A549 (cell line): Measurements from ENCODE around the gene LRCH1. TPM values are rescaled to one million over a fixed set of nuclear protein-coding genes. Genes with fewer than 3 reads are reported as not detected.
"Not testable (repeated sequence)": the region's sequence is repeated elsewhere in the genome, so short reads cannot be mapped to it uniquely, and the experiment has no call there.

ENCODE experiments used
- ATAC-seq, 2 experiments: fragments of 200-7000 bp in 1 of 2; fragments of >200 bp in 1 of 2; cut with Nextera tagmentation in 1 of 2; cut with Tn5 transposase in 1 of 2; 3 replicates each; pipeline versions ENCODE4 v1.8.0 to v1.9.1; 2018 to 2020; ENCODE audit warnings: mild to moderate bottlenecking in 1 of 2, moderate library complexity in 1 of 2
- CTCF ChIA-PET: fragments of 300-600 bp; sonication (Branson Sonifier 250); formaldehyde crosslinking; extraction: SDS; loops from one replicate; lab custom pipeline; 2021; ENCODE audit warnings: antibody characterized with exemption, inconsistent platforms; lab: Yijun Ruan, JAX
- POLR2A ChIA-PET: fragments of 350-600 bp; formaldehyde crosslinking; extraction: SDS; loops from one replicate; lab custom pipeline; 2021; ENCODE audit warnings: antibody characterized with exemption, inconsistent platforms; lab: Yijun Ruan, JAX
- DNase-seq, 2 experiments: peaks; one replicate each; pipeline versions ENCODE4 v3.0.0 to v3.0.0-alpha.2; 2011 to 2016; ENCODE audit warnings: low read depth in 1 of 2, low spot score in 1 of 2
- FAIRE-seq: peaks from 2 replicates; lab custom pipeline; 2011; peaks lifted over from hg19 to GRCh38; lab: Jason Lieb, UNC
- H3K27ac ChIP-seq, 2 experiments: fragments of >200 bp; sonication (Bioruptor Twin); formaldehyde crosslinking; 3 replicates each; pipeline ENCODE4 v1.5.1; 2016 to 2017
- H3K4me1 ChIP-seq: fragments of >200 bp; sonication (Bioruptor Twin); formaldehyde crosslinking; 3 replicates; pipeline ENCODE4 v1.6.1; 2016
- H3K4me2 ChIP-seq: fragments of >200 bp; sonication (Bioruptor Twin); formaldehyde crosslinking; 3 replicates; pipeline ENCODE4 v1.6.1; 2016
- H3K4me3 ChIP-seq: fragments of >200 bp; sonication (Bioruptor Twin); formaldehyde crosslinking; 3 replicates; pipeline ENCODE4 v1.5.1; 2016
- H3K9me3 ChIP-seq: fragments of >200 bp; sonication (Bioruptor Twin); formaldehyde crosslinking; 3 replicates; pipeline ENCODE4 v1.6.1; 2016
- BHLHE40 ChIP-seq: IDR thresholded peaks from 2 replicates; pipeline ENCODE4 v1.6.1; 2012; ENCODE audit warnings: low read depth, low read length, inconsistent platforms
- CEBPB ChIP-seq, 2 experiments: fragments of >200 bp in 1 of 2; sonication (Bioruptor Twin) in 1 of 2; formaldehyde crosslinking in 1 of 2; IDR thresholded peaks; 2 replicates each; pipeline ENCODE4 v1.6.1; 2012 to 2016
- CHD2 ChIP-seq: fragments of 150-350 bp; IDR thresholded peaks from 2 replicates; pipeline ENCODE4 v1.6.1; 2014; ENCODE audit warnings: low read length; ENCODE audit not compliant: partially characterized antibody
- CHD4 ChIP-seq: fragments of 200-600 bp; sonication (generic); IDR thresholded peaks from 2 replicates; pipeline ENCODE4 v1.6.1; 2016; ENCODE audit warnings: antibody characterized with exemption, mild to moderate bottlenecking, borderline replicate concordance
- CTCF ChIP-seq: fragments of >200 bp; sonication (Bioruptor Twin); formaldehyde crosslinking; IDR thresholded peaks from 3 replicates; pipeline ENCODE4 v1.5.1; 2016
- ESRRA ChIP-seq: fragments of 150-350 bp; IDR thresholded peaks from 2 replicates; pipeline ENCODE4 v1.6.1; 2014; ENCODE audit warnings: mild to moderate bottlenecking, low read length, borderline replicate concordance
- FOSB ChIP-seq: fragments of 250-450 bp; sonication (Bioruptor Pico); IDR thresholded peaks from 2 replicates; pipeline ENCODE4 v1.5.0; 2020; ENCODE audit warnings: mild to moderate bottlenecking, moderate library complexity
- FOSL2 ChIP-seq, 2 experiments: fragments of 450-650 bp in 1 of 2; fragments of >200 bp in 1 of 2; sonication (Bioruptor Twin) in 1 of 2; formaldehyde crosslinking; IDR thresholded peaks; 2 replicates each; pipeline versions ENCODE4 v1.5.0 to v1.6.1; 2016 to 2020; ENCODE audit warnings: mild to moderate bottlenecking in 1 of 2, moderate library complexity in 1 of 2
- FOXS1 ChIP-seq: fragments of 250-450 bp; sonication (Bioruptor Pico); IDR thresholded peaks from 2 replicates; pipeline ENCODE4 v1.5.0; 2020; ENCODE audit warnings: mild to moderate bottlenecking, moderate library complexity
- HES2 ChIP-seq: fragments of >200 bp; sonication (Bioruptor Twin); formaldehyde crosslinking; IDR thresholded peaks from 2 replicates; pipeline ENCODE4 v1.6.1; 2016
- HOXB13 ChIP-seq: fragments of 250-450 bp; sonication (Bioruptor Pico); IDR thresholded peaks from 2 replicates; pipeline ENCODE4 v1.5.0; 2020; ENCODE audit warnings: low read depth, mild to moderate bottlenecking, moderate library complexity
- HOXB5 ChIP-seq: fragments of 250-450 bp; sonication (Bioruptor Pico); IDR thresholded peaks from 2 replicates; pipeline ENCODE4 v1.5.0; 2020; ENCODE audit warnings: mild to moderate bottlenecking, moderate library complexity
- MYC ChIP-seq: IDR thresholded peaks from 2 replicates; pipeline ENCODE4 v1.6.1; 2012; ENCODE audit warnings: mild to moderate bottlenecking, inconsistent platforms, low read length, improper control_type of control experiment, borderline replicate concordance
- NFE2L2 ChIP-seq: fragments of 150-350 bp; conservative IDR thresholded peaks from 2 replicates; pipeline ENCODE4 v1.6.1; 2014; ENCODE audit warnings: low read length
- PHF8 ChIP-seq: fragments of 200-600 bp; sonication (generic); IDR thresholded peaks from 2 replicates; pipeline ENCODE4 v1.6.1; 2016; ENCODE audit warnings: low read depth, mild to moderate bottlenecking, antibody characterized with exemption, moderate library complexity, borderline replicate concordance
- RAD21 ChIP-seq, 2 experiments: fragments of >200 bp in 1 of 2; sonication (Bioruptor Twin) in 1 of 2; formaldehyde crosslinking in 1 of 2; IDR thresholded peaks in 1 of 2; conservative IDR thresholded peaks in 1 of 2; 2 replicates in 1 of 2; 3 replicates in 1 of 2; pipeline ENCODE4 v1.6.1; 2012 to 2018; ENCODE audit warnings: inconsistent platforms in 1 of 2
- SMC3 ChIP-seq: fragments of >200 bp; sonication (Bioruptor Twin); formaldehyde crosslinking; IDR thresholded peaks from 3 replicates; pipeline ENCODE4 v1.6.1; 2018; ENCODE audit warnings: inconsistent platforms
- SREBF2 ChIP-seq: fragments of 450-650 bp; IDR thresholded peaks from 2 replicates; pipeline ENCODE4 v1.6.1; 2014; ENCODE audit warnings: mild to moderate bottlenecking, moderate library complexity
- TFCP2L1 ChIP-seq: fragments of 250-450 bp; sonication (Bioruptor Pico); IDR thresholded peaks from 2 replicates; pipeline ENCODE4 v1.5.0; 2021; ENCODE audit warnings: mild to moderate bottlenecking
- USF2 ChIP-seq: fragments of 450-650 bp; IDR thresholded peaks from 2 replicates; pipeline ENCODE4 v1.6.1; 2014; ENCODE audit warnings: antibody characterized with exemption
- ZFP36 ChIP-seq: fragments of 450-650 bp; IDR thresholded peaks from 2 replicates; pipeline ENCODE4 v1.6.1; 2014; ENCODE audit warnings: borderline replicate concordance; ENCODE audit not compliant: partially characterized antibody
- WGBS: methylation state at CpG from one replicate; pipeline ENCODE4 v1.1.6; 2017; ENCODE audit errors: missing lambda C conversion rate; 5-methylcytosine and 5-hydroxymethylcytosine counted together
- polyA plus RNA-seq, 4 experiments: library from polyadenylated mRNA; depleted of rRNA in 3 of 4; stranded (reverse); fragments of >200 nt; fragmentation: RNase III in 1 of 4; extraction: RNeasy Plus Mini Kit Qiagen cat#74134 plus additional on column Dnase treatment in 1 of 4; gene quantifications; 2 replicates in 3 of 4; 3 replicates in 1 of 4; pipeline ENCODE4 v1.2.3, GENCODE V29; 2011 to 2017
- TF ChIP-seq, protein P1 (sequence below): fragments of 150-350 bp; IDR thresholded peaks from 2 replicates; pipeline ENCODE4 v1.6.1; 2014; ENCODE audit warnings: low read depth, mild to moderate bottlenecking, low read length
- TF ChIP-seq, protein P2 (sequence below): IDR thresholded peaks from 2 replicates; pipeline ENCODE4 v1.6.1; 2012
- TF ChIP-seq, protein P3 (sequence below): fragments of 250-450 bp; sonication (Bioruptor Pico); IDR thresholded peaks from 2 replicates; pipeline ENCODE4 v1.5.0; 2021; ENCODE audit warnings: mild to moderate bottlenecking, moderate library complexity, borderline replicate concordance

The LRCH1 gene
- polyA plus RNA-seq, 2 of the 4 experiments (the other 2 are of a cell fraction): 8.5 to 16.4 TPM

DNA sequence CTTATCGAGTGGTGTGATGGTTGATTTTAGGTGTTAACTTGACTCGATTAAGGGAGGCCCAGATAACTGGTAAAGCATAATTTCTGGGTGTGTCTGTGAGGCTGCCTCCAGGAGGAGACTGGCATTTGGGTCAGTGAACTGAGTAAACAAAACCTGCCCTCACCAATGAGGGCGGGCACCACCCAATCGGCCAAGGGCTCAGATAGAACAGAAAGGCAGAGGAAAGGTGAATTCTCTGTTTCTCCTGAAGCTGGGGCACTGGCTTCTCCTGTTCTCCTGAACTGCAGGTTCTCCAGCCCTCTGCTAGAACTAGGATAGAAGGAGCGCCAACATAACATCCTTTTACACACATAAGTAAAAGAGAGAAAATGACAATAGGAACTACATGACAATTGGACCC is 208.9 kb downstream of the LRCH1 start:
- Histone ChIP-seq H3K4me1 (peaks cover 7% of the 10 kb centered on the region; the same call in 1 of the 3 replicates), H3K9me3 (no peaks in the 10 kb centered on the region), H3K27ac (no peak overlapping the region), H3K4me3 (no peak overlapping the region), H3K4me2 (no peak overlapping the region)
- TF ChIP-seq FOXS1 (no peak), HES2 (no peak), ZFP36 (no peak), MYC (no peak), CHD2 (no peak), SMC3 (no peak), USF2 (no peak), HOXB13 (no peak), HOXB5 (no peak), NFE2L2 (no peak), BHLHE40 (no peak)
- CTCF ChIA-PET: interaction anchor here (0.7 kb wide), 1 partner anchor 200 kb away, joined by 3 read pairs; no protein-coding TSS in a partner anchor
- no peak for FAIRE-seq
- no peak for ATAC-seq
- DNase-seq: no peak
- POLR2A ChIA-PET: no interaction called here
- WGBS: 43% methylated on average over 5 of the region's 5 CpGs

DNA sequence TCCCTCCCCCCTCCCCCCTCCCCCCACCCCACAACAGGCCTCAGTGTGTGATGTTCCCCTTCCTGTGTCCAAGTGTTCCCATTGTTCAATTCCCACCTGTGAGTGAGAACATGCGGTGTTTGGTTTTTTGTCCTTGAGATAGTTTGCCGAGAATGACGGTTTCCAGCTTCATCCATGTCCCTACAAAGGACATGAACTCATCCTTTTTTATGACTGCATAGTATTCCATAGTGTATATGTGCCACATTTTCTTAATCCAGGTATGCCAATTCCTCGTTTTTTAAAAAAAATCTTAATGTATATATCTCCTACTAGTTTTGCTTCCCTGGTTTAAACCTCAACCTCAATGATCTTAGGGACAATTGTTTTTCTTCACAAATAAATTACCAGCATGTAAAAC is 217.0 kb downstream of the LRCH1 start:
- H3K9me3 ChIP-seq, CTCF ChIA-PET, H3K4me1 ChIP-seq, H3K27ac ChIP-seq, H3K4me2 ChIP-seq, ATAC-seq, H3K4me3 ChIP-seq, POLR2A ChIA-PET, DNase-seq, FAIRE-seq: not testable (repeated sequence)
- WGBS: 87% methylated on average over 4 of the region's 4 CpGs

- TF ChIP-seq, protein P1, sequence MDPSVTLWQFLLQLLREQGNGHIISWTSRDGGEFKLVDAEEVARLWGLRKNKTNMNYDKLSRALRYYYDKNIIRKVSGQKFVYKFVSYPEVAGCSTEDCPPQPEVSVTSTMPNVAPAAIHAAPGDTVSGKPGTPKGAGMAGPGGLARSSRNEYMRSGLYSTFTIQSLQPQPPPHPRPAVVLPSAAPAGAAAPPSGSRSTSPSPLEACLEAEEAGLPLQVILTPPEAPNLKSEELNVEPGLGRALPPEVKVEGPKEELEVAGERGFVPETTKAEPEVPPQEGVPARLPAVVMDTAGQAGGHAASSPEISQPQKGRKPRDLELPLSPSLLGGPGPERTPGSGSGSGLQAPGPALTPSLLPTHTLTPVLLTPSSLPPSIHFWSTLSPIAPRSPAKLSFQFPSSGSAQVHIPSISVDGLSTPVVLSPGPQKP: no peak
- no peak for TF ChIP-seq FOSB (CRISPR knock-in tag)
- TF ChIP-seq CHD4: no peak
- TF ChIP-seq CHD2: no peak
- TF ChIP-seq, protein P2, sequence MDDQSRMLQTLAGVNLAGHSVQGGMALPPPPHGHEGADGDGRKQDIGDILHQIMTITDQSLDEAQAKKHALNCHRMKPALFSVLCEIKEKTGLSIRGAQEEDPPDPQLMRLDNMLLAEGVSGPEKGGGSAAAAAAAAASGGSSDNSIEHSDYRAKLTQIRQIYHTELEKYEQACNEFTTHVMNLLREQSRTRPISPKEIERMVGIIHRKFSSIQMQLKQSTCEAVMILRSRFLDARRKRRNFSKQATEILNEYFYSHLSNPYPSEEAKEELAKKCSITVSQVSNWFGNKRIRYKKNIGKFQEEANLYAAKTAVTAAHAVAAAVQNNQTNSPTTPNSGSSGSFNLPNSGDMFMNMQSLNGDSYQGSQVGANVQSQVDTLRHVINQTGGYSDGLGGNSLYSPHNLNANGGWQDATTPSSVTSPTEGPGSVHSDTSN: no peak
- TF ChIP-seq TFCP2L1: no peak
- no peak for TF ChIP-seq RAD21 (conservative IDR thresholded peaks at IDR 0.05 in 1 of 2, IDR thresholded peaks at IDR 0.05 in 1 of 2)
- TF ChIP-seq, protein P3, sequence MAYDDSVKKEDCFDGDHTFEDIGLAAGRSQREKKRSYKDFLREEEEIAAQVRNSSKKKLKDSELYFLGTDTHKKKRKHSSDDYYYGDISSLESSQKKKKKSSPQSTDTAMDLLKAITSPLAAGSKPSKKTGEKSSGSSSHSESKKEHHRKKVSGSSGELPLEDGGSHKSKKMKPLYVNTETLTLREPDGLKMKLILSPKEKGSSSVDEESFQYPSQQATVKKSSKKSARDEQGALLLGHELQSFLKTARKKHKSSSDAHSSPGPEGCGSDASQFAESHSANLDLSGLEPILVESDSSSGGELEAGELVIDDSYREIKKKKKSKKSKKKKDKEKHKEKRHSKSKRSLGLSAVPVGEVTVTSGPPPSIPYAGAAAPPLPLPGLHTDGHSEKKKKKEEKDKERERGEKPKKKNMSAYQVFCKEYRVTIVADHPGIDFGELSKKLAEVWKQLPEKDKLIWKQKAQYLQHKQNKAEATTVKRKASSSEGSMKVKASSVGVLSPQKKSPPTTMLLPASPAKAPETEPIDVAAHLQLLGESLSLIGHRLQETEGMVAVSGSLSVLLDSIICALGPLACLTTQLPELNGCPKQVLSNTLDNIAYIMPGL (CRISPR knock-in tag): no peak
- no peak for TF ChIP-seq SREBF2
- TF ChIP-seq ESRRA: no peak
- no peak for TF ChIP-seq CTCF
- no peak for TF ChIP-seq FOSL2 (IDR thresholded peaks at IDR 0.05)
- TF ChIP-seq FOSL2 (CRISPR knock-in tag; IDR thresholded peaks at IDR 0.05): no peak
- no peak for TF ChIP-seq CEBPB (IDR thresholded peaks at IDR 0.05)
- TF ChIP-seq HOXB5: no peak
- TF ChIP-seq PHF8: no peak
- H3K4me1 ChIP-seq: no peaks in the 10 kb centered on the region
- H3K9me3 ChIP-seq: no peaks in the 10 kb centered on the region
- POLR2A ChIA-PET: no interaction called here
- CTCF ChIA-PET: interaction anchor here (0.7 kb wide), 1 partner anchor 12 kb away, joined by 3 read pairs; no protein-coding TSS in a partner anchor
- H3K4me3 ChIP-seq: no peak overlapping the region
- no peak for ATAC-seq
- H3K4me2 ChIP-seq: no peak overlapping the region
- H3K27ac ChIP-seq: no peak overlapping the region
- no peak for DNase-seq
- FAIRE-seq: no peak
These were observed 218.7 kb downstream of the LRCH1 start for GRCh38 chr13:46771693-46772092.
